CD14-positive monocyte (primary cell): Measurements from ENCODE around the gene HSPG2. TPM values are rescaled to one million over a fixed set of nuclear protein-coding genes. Genes with fewer than 3 reads are reported as not detected.

Source experiments
- DNase-seq, 3 donors: peaks; one replicate each; pipeline ENCODE4 v3.0.0-alpha.2; 2011 to 2022
- H2AFZ ChIP-seq: 2 replicates; pipeline ENCODE4 v1.6.0; 2012; ENCODE audit warnings: mild to moderate bottlenecking, low read depth, low read length, inconsistent platforms; ENCODE audit not compliant: insufficient read depth, poor library complexity, severe bottlenecking
- H3K27ac ChIP-seq, 2 donors: 1 replicate in 1 of 2; 2 replicates in 1 of 2; pipeline ENCODE4 v1.5.1; 2012 to 2013; ENCODE audit warnings: low read length in 2 of 2, control low read depth in 1 of 2, inconsistent platforms in 1 of 2, low read depth in 1 of 2, mild to moderate bottlenecking in 1 of 2
- H3K27me3 ChIP-seq, 2 donors: one replicate each; pipeline versions ENCODE4 v1.6.0 to v1.6.1; 2011 to 2013; ENCODE audit warnings: low read length in 2 of 2; ENCODE audit not compliant: control insufficient read depth in 2 of 2, insufficient read depth in 2 of 2
- H3K36me3 ChIP-seq, 2 donors: replicated peaks in 1 of 2; 1 replicate in 1 of 2; 2 replicates in 1 of 2; pipeline versions ENCODE4 v1.5.1 to v1.6.1; 2012 to 2013; ENCODE audit warnings: low read length in 2 of 2, control low read depth in 1 of 2, inconsistent platforms in 1 of 2, mild to moderate bottlenecking in 1 of 2; ENCODE audit not compliant: insufficient read depth in 2 of 2, control insufficient read depth in 1 of 2
- H3K4me1 ChIP-seq, 2 donors: 1 replicate in 1 of 2; 2 replicates in 1 of 2; pipeline versions ENCODE4 v1.5.1 to v1.6.1; 2012 to 2013; ENCODE audit warnings: low read length in 2 of 2, control low read depth in 1 of 2, inconsistent platforms in 1 of 2, mild to moderate bottlenecking in 1 of 2, moderate library complexity in 1 of 2; ENCODE audit not compliant: insufficient read depth in 2 of 2, control insufficient read depth in 1 of 2
- H3K4me2 ChIP-seq: replicated peaks from 2 replicates; pipeline ENCODE3; 2012; ENCODE audit warnings: low read length, moderate library complexity, mild to moderate bottlenecking; ENCODE audit not compliant: poor library complexity, severe bottlenecking; ENCODE audit errors: extremely low read depth
- H3K4me3 ChIP-seq, 3 experiments: fragments of 200-600 bp in 1 of 3; sonication (generic) in 1 of 3; replicated peaks in 1 of 3; 1 replicate in 2 of 3; 2 replicates in 1 of 3; pipeline ENCODE4 v1.5.1; 2011 to 2013; ENCODE audit warnings: low read length in 3 of 3, mild to moderate bottlenecking in 3 of 3, control low read depth in 2 of 3, low read depth in 2 of 3, inconsistent platforms in 1 of 3, moderate library complexity in 1 of 3
- H3K79me2 ChIP-seq: 2 replicates; pipeline ENCODE4 v1.6.0; 2012; ENCODE audit warnings: mild to moderate bottlenecking, control low read depth, inconsistent platforms, low read length, moderate library complexity; ENCODE audit not compliant: insufficient read depth
- H3K9ac ChIP-seq: 2 replicates; pipeline ENCODE4 v1.6.0; 2017; ENCODE audit warnings: low read length, mild to moderate bottlenecking; ENCODE audit not compliant: insufficient read depth, poor library complexity, severe bottlenecking
- H3K9me3 ChIP-seq, 2 donors: replicated peaks in 1 of 2; 1 replicate in 1 of 2; 2 replicates in 1 of 2; pipeline versions ENCODE4 v1.5.1 to v1.6.1; 2012 to 2013; ENCODE audit warnings: low read length in 2 of 2, control low read depth in 1 of 2; ENCODE audit not compliant: control insufficient read depth in 1 of 2, insufficient read depth in 1 of 2
- H4K20me1 ChIP-seq: 2 replicates; pipeline ENCODE4 v1.6.0; 2012; ENCODE audit warnings: mild to moderate bottlenecking, low read length, control low read depth, moderate library complexity; ENCODE audit not compliant: insufficient read depth
- H3K27ac Mint-ChIP-seq, 7 donors: one replicate each; pipeline ENCODE4 v1.8.0; 2020; ENCODE audit warnings: mild to moderate bottlenecking in 7 of 7, mixed read lengths in 7 of 7, moderate library complexity in 6 of 7, inconsistent platforms in 2 of 7
- H3K27me3 Mint-ChIP-seq, 3 donors: one replicate each; pipeline ENCODE4 v1.8.0; 2021 to 2022; ENCODE audit warnings: low read depth in 3 of 3, mild to moderate bottlenecking in 3 of 3, mixed read lengths in 3 of 3, moderate library complexity in 3 of 3, inconsistent platforms in 1 of 3
- H3K36me3 Mint-ChIP-seq, 2 donors: one replicate each; pipeline ENCODE4 v1.8.0; 2020; ENCODE audit warnings: mixed read lengths in 2 of 2, inconsistent platforms in 1 of 2, mild to moderate bottlenecking in 1 of 2
- H3K4me1 Mint-ChIP-seq: one replicate; pipeline ENCODE4 v1.8.0; 2020; ENCODE audit warnings: mild to moderate bottlenecking, mixed read lengths
- H3K4me3 Mint-ChIP-seq, 2 donors: one replicate each; pipeline ENCODE4 v1.8.0; 2020; ENCODE audit warnings: mild to moderate bottlenecking in 2 of 2, mixed read lengths in 2 of 2, moderate library complexity in 1 of 2
- H3K9me3 Mint-ChIP-seq, 7 donors: one replicate each; pipeline ENCODE4 v1.8.0; 2020 to 2022; ENCODE audit warnings: mixed read lengths in 7 of 7, mild to moderate bottlenecking in 6 of 7, moderate library complexity in 6 of 7, inconsistent platforms in 2 of 7
- CTCF ChIP-seq: fragments of 200-600 bp; IDR thresholded peaks from one replicate; pipeline ENCODE4 v1.8.0; 2022; ENCODE audit warnings: antibody characterized with exemption, mild to moderate bottlenecking
- WGBS: methylation state at CpG from one replicate; pipeline ENCODE4 v1.1.5; 2013; ENCODE audit warnings: missing lambda C conversion rate; ENCODE audit not compliant: insufficient coverage; 5-methylcytosine and 5-hydroxymethylcytosine counted together
- intact Hi-C, 2 donors: fragments of 100-400 bp; cut with micrococcal nuclease; formaldehyde crosslinking; loops; one replicate each; pipeline versions ENCODE4 v1.15.0 to v1.15.1; 2023
- polyA plus RNA-seq, 3 donors: library from polyadenylated mRNA; depleted of rRNA in 1 of 3; unstranded in 2 of 3; stranded (reverse) in 1 of 3; fragments of 300-500 nt in 2 of 3; fragments of >200 nt in 1 of 3; fragmentation: Illumina TruSeq in 2 of 3; gene quantifications; 1 replicate in 2 of 3; 2 replicates in 1 of 3; pipeline ENCODE4 v1.2.3, GENCODE V29; 2012 to 2021

Gene HSPG2
- polyA plus RNA-seq, 3 donors = 0.44 TPM; not detected in 2

GRCh38 chr1:21869620-21870121 is 67.4 kb downstream of the HSPG2 start:
- H3K36me3 Mint-ChIP-seq = no peaks in the 10 kb centered on the region
- H3K4me1 ChIP-seq = no peaks in the 10 kb centered on the region
- H3K9me3 Mint-ChIP-seq = no peaks in the 10 kb centered on the region
- DNase-seq = no peak
- peaks cover 0 to 4% (median 2%) of the 10 kb centered on the region in 3 donors for H3K27me3 Mint-ChIP-seq
- TF ChIP-seq CTCF = no peak
- H3K36me3 ChIP-seq = no peaks in the 10 kb centered on the region
- WGBS = 93% methylated on average over 13 of the region's 13 CpGs
- no peak overlapping the region for H3K27ac ChIP-seq
- no peaks in the 10 kb centered on the region for H4K20me1 ChIP-seq
- no peak overlapping the region for H3K27ac Mint-ChIP-seq
- peaks cover 10% of the 10 kb centered on the region for H3K4me1 Mint-ChIP-seq
- H3K4me3 ChIP-seq = no peak overlapping the region
- H3K9ac ChIP-seq = no peak overlapping the region
- no peaks in the 10 kb centered on the region for H3K9me3 ChIP-seq
- no peaks in the 10 kb centered on the region for H3K79me2 ChIP-seq
- no peak overlapping the region for H3K4me3 Mint-ChIP-seq
- intact Hi-C loops = no loop called here
- no peak overlapping the region for H2AFZ ChIP-seq
- H3K4me2 ChIP-seq = no peak overlapping the region
- no peaks in the 10 kb centered on the region for H3K27me3 ChIP-seq

- Histone ChIP-seq H4K20me1 (no peaks in the 10 kb centered on the region), H2AFZ (no peak overlapping the region), H3K9me3 (no peaks in the 10 kb centered on the region), H3K4me3 (no peak overlapping the region), H3K4me2 (no peak overlapping the region), H3K4me1 (no peaks in the 10 kb centered on the region), H3K9ac (no peak overlapping the region), H3K79me2 (no peaks in the 10 kb centered on the region), H3K27me3 (no peaks in the 10 kb centered on the region), H3K27ac (no peak overlapping the region), H3K36me3 (no peaks in the 10 kb centered on the region)
- Mint-ChIP-seq H3K36me3 (no peaks in the 10 kb centered on the region), H3K27me3 (peaks cover 0 to 4% (median 2%) of the 10 kb centered on the region in 3 donors), H3K4me1 (peaks cover 10% of the 10 kb centered on the region), H3K4me3 (no peak overlapping the region), H3K27ac (no peak overlapping the region), H3K9me3 (no peaks in the 10 kb centered on the region)
- TF ChIP-seq CTCF = no peak
- 94% methylated on average over 6 of the region's 12 CpGs for WGBS
- no peak for DNase-seq
- intact Hi-C loops = no loop called here
Observed at GRCh38 chr1:21868941-21869454, 68.1 kb downstream of the HSPG2 start.
